HG02840 (cell line): Measurements from ENCODE around the gene TRO.

Source experiments
- ATAC-seq: cut with Tn5 transposase; IDR thresholded peaks from one replicate; pipeline ENCODE4 v1.9.1; 2021; ENCODE audit warnings: mild to moderate bottlenecking, moderate library complexity, moderate number of reproducible peaks; ENCODE audit not compliant: unreplicated experiment, low FRiP score

Gene TRO, protein sequence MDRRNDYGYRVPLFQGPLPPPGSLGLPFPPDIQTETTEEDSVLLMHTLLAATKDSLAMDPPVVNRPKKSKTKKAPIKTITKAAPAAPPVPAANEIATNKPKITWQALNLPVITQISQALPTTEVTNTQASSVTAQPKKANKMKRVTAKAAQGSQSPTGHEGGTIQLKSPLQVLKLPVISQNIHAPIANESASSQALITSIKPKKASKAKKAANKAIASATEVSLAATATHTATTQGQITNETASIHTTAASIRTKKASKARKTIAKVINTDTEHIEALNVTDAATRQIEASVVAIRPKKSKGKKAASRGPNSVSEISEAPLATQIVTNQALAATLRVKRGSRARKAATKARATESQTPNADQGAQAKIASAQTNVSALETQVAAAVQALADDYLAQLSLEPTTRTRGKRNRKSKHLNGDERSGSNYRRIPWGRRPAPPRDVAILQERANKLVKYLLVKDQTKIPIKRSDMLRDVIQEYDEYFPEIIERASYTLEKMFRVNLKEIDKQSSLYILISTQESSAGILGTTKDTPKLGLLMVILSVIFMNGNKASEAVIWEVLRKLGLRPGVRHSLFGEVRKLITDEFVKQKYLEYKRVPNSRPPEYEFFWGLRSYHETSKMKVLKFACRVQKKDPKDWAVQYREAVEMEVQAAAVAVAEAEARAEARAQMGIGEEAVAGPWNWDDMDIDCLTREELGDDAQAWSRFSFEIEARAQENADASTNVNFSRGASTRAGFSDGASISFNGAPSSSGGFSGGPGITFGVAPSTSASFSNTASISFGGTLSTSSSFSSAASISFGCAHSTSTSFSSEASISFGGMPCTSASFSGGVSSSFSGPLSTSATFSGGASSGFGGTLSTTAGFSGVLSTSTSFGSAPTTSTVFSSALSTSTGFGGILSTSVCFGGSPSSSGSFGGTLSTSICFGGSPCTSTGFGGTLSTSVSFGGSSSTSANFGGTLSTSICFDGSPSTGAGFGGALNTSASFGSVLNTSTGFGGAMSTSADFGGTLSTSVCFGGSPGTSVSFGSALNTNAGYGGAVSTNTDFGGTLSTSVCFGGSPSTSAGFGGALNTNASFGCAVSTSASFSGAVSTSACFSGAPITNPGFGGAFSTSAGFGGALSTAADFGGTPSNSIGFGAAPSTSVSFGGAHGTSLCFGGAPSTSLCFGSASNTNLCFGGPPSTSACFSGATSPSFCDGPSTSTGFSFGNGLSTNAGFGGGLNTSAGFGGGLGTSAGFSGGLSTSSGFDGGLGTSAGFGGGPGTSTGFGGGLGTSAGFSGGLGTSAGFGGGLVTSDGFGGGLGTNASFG (N-terminal part only)

DNA sequence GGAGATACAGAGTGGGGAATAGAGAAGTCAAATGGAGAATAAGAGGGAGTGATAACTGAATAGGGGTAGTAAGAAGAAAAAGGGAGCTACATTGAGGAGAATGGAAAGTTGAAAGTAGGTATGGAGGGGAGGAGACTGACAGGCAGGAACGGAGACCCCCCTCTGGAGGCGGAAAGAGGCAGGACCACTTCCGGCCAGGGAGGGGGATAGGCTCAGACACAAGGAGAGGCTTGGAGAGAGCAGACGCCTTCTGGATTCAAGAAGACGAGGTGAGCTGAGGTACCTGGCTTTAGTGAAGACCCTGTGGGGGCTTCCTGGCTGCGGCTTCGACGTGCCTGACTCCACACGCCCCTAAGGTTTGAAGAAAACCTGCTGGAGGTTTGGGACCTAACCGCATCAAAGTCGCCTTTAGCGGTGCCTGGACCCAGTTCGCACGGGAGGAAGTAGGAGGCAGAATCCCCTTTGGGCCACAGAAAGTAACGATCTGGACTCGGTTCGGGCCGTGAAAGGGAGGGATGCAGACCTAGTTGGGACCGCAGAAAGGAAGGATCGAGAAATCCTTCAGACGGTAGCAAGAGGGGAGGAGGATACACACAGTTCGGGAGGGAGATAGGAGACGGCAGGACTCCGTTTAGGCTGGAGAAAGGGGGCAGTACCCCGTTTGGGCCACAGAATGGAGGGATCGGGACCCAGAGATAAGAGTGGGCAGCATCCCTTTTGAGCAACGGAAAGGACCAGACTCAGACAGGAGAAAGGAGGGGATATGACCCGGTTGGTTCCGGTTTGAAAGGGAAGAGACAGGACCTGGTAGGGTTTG lies at the start of gene TRO:
TSS of gene TRO (plus strand) at position 215 of the 817 bp plus-strand sequence. CDS start 1,423 bp downstream, outside the sequence.
- no peak for ATAC-seq

DNA sequence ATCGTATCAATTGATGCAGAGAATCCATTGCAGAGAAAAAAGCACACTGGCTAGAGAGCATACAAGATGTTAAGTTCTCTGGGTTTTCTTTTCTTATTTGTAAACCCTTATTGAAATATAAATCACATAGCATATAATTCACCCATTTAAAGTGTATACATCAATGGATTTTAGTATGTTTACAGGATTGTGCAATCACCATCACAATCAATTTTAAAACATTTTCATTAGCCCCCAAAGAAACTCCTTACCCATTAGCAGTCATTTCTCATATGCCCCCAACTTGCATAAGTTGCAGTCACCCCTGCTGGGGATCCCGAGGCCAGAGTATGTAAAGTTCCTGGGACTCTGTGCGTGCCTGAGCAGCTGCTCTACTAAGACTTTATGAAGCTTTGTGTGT lies 34.9 kb upstream of the TRO start:
- no peak for ATAC-seq

DNA sequence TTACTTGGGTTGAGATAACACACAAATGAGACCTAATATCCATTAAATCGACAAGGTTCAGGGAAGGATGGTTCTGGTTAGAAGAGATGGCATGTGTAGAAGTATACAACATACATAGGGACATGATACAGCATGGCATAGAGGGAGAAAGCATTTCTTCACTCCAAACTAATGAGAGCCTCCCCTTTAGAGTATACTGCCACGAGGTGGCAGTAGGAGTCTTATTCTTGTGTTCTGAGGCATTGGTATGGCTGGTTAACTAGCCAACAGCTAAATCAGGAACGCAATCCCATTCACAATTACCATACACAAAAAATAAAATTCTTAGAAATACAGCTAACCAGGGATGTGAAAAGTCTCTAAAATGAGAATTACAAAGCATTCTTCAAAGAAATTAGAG lies 29.1 kb upstream of the TRO start:
- no peak for ATAC-seq

DNA sequence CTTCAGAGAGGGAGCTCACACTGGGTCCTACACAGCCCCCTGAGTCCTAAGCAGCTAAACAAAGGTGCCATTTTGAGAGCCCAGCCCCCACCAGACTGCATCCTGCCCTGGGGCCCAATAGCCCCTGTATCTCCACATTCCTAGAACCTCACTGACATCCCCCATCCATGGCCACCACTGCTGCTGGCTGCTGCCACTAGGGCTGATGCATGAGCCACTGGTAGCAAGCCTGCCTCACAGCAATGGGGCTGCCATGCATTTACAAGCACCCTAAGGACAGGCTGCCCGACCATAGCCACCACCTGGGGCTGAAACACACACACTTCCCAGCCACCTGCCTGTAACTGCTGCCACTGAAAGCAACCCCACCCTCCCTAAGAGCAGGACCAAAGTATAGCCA lies 26.5 kb upstream of the TRO start:
- no peak for ATAC-seq

DNA sequence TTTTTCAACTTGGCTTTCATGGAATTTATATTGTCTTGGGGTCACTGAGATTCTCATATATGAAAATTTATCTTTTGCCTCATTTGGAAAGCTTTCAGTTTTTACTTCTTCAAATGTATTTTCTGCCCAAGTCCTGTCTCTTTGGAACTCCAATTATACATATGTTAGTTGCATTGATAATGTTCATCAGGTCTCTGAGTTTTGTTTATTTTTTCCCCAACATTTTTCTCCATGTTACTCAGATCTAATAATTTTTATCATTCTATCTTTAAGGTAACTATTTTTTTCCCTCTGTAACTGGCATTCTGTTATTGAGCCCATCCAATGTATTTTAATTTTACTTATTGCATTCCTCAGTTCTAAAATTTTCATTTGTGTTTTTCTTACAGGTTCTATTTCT lies 10.7 kb upstream of the TRO start:
- no peak for ATAC-seq

DNA sequence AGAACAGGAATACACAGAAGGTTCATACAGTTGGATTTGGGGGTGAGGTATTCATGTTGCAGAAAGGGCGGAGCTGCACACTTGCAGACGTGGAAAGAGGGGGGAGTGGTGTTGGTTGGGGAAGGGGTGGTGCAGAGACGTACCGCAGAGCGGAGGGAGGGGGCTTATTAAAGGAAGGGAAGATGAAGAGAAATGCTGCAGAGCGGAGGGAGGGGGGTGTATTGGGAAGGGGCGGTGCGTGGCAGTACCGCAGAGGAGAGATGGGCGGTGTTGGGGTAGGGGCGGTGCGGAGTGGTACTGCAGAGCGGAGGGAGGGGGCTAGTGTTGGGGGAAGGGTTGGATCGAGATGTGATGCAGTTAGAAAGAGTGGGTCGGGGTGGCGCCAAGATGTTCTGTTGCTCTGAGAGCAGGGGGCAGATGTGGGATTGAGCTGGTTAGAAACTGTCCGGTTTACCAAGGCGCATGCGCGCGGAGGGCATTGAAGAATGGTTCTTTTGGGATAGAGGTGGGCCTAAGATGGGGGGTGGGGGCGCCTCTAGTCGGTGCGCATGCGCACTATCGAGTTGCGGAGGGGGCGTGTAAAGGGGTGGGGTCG lies 900 bp downstream of the TRO start:
- no peak for ATAC-seq

DNA sequence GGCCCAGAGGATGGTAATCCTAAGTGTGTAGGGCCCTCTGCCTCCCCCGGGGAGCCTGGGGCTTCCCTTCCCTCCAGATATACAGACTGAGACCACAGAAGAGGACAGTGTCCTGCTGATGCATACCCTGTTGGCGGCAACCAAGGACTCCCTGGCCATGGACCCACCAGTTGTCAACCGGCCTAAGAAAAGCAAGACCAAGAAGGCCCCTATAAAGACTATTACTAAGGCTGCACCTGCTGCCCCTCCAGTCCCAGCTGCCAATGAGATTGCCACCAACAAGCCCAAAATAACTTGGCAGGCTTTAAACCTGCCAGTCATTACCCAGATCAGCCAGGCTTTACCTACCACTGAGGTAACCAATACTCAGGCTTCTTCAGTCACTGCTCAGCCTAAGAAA lies 1.9 kb downstream of the TRO start:
- ATAC-seq, result no peak

DNA sequence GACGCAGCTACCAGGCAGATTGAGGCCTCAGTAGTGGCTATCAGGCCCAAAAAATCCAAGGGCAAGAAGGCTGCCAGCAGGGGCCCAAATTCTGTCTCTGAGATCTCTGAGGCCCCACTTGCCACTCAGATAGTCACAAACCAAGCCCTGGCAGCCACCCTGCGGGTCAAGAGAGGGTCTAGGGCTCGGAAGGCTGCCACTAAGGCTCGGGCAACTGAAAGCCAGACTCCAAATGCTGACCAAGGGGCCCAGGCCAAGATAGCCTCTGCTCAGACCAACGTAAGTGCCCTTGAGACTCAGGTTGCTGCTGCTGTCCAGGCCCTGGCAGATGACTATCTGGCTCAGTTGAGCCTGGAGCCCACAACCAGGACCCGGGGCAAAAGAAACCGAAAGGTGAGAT lies 2.8 kb downstream of the TRO start:
- no peak for ATAC-seq

DNA sequence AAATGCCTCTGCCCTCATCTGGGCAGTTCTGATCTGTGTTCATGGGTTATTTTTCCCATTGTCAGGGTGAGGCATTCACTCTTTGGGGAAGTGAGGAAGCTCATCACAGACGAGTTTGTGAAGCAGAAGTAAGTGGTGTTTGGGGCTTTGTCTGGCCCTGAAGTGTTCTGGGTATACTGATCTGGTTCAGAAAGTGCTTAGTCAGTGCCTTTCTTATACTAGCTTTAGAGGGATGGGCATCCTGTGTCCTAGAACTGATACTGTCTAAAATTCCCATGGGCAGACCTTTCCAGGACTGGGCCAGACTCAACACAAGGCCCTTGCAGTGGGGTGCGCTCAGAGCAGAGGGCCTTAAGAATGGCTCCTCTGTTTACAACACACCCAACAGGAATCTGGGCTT lies 6.4 kb downstream of the TRO start:
- ATAC-seq, result no peak

DNA sequence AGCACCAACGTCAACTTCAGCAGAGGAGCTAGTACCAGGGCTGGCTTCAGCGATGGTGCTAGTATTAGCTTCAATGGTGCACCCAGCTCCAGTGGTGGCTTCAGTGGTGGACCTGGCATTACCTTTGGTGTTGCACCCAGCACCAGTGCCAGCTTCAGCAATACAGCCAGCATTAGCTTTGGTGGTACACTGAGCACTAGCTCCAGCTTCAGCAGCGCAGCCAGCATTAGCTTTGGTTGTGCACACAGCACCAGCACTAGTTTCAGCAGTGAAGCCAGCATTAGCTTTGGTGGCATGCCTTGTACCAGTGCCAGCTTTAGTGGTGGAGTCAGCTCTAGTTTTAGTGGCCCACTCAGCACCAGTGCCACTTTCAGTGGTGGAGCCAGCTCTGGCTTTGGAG lies 8.3 kb downstream of the TRO start:
- ATAC-seq, result no peak

DNA sequence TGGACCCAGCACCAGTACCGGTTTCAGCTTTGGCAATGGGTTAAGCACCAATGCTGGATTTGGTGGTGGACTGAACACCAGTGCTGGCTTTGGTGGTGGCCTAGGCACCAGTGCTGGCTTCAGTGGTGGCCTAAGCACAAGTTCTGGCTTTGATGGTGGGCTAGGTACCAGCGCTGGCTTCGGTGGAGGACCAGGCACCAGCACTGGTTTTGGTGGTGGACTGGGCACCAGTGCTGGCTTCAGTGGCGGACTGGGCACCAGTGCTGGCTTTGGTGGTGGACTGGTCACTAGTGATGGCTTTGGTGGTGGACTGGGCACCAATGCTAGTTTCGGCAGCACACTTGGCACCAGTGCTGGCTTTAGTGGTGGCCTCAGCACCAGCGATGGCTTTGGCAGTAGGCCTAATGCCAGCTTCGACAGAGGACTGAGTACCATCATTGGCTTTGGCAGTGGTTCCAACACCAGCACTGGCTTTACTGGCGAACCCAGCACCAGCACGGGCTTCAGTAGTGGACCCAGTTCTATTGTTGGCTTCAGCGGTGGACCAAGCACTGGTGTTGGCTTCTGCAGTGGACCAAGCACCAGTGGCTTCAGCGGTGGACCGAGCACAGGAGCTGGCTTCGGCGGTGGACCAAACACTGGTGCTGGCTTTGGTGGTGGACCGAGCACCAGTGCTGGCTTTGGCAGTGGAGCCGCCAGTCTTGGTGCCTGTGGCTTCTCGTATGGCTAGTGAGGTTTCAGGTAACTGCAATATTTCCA lies 9.8 kb downstream of the TRO start:
- no peak for ATAC-seq

DNA sequence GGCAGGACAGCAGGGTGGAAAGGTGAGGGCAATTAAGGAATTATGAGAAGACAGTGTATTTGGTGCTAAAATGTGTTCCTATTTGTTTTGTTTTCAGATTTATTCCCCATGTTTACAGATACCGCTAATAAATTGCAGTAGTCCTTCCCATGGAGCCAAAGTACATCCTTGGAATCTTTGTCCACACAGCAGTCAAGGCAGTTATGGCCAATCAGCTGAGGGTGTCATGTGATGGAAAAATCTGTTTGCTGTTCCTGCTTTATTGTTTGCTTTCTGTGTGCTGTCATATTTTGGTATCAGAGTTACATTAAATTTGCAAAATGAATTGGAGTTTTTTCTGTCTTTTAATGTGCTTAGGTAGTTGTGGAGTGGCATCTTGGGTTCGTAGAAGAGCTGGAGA lies 10.5 kb downstream of the TRO start:
- ATAC-seq, result no peak

DNA sequence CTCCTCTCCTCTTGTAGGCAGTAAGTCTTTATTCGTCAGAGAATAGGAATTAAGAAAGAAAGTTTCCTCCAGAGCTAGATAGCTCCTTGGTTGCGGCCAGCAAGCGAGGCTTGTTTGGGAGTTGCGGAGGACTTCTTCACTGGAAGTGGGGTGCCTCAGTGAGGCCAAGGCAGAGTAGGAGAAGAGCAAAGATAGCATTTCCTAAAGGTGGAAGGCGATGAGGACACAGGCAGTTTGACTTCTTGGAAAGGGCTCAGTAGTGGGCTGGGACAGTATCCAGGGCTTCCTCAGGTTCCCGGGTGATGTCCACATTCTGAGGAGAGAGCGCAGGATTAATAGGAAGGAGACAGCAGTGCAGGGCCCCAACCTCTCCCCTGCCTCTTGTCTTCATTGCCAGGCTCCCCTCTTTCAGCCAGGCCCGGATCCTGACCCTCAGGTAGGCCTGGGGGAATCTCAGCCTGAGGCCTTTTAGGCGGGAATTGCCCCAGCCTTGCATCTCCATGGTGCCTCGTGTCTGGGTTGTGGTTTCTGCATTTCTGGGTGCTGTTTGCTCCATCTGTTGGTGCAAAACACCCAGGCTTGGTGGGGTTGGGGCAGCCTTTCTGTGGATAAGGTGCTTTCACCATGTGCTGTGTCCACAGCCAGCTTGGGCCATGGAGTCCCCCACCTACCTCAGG lies 12.7 kb downstream of the TRO start:
- ATAC-seq, result no peak

DNA sequence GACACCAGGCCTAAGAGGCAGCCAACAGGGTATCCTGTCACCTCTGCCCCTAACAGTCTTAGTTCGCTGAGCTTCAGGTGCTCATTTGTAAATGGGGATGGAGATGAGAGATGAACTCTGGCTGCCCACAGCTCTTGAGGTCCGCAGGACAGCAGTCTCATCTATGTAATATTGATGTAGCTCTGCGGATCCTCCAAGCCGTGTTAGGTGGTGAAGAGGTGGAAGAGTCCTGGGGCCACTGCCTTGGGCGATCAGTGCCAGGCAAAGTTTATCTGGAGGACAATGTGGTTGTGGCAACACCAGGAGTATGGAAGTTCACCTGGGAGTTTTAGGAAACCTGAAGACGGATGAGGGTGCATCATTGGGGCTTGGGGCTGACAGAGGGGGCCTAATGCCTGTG lies 13.4 kb downstream of the TRO start:
- ATAC-seq, result no peak

DNA sequence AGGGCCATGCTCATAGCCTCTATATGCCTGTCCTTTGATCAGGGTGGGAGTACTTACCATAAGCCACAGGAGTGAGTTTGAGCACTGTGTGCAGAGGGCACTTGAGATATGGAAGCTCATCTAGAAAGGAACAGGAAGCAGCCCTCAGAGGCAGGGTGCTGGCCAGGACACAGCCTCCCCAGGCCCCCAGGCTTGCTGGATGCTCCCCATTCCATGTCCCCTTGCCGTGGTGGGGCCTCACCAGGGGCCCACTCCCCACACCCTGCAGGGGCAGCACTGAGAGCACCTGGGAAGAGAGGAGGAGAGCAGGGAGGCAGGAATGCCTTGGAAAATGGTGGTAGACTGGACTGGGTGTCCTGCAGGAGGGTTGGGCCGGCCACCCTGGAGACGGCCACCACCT lies 14.3 kb downstream of the TRO start:
- ATAC-seq, result no peak

DNA sequence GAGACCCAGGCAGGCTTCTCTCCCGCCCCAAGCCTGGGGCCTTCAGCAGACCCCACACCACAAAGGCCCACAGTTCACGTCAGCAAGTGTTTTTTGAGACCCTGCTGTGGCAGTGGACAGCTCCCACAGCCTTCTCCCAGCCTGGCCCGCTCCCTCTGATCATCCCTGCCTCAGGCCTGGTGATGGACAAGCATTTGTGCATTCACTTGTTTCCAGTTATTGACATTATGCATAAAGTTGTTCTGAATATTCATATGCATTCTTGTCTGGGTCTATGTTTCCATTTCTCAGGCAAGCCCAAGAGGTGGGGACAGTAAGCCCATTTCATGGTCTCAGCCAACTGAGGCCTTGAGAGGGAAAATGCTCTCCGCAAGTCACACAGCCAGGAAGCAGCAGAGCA lies 14.7 kb downstream of the TRO start:
- ATAC-seq, result no peak

DNA sequence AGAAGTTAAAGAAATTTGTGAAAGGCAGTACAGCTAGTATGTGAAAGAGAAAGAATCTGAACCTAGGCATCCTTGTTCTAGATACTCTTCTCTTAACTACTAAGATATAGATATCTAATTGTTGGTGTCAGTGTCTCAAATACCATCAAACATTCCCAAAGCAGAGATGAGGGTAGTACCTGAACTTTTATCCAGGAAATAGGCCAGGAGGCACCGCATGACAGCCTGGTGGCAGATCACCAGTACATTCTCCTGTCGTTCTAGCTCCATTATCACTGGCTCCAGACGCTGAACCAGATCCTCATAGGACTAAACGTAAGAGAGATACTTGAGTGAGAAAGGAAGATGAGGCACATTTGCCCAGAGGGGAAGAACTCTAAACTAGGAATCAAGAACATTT lies 16.8 kb downstream of the TRO start:
- no peak for ATAC-seq

DNA sequence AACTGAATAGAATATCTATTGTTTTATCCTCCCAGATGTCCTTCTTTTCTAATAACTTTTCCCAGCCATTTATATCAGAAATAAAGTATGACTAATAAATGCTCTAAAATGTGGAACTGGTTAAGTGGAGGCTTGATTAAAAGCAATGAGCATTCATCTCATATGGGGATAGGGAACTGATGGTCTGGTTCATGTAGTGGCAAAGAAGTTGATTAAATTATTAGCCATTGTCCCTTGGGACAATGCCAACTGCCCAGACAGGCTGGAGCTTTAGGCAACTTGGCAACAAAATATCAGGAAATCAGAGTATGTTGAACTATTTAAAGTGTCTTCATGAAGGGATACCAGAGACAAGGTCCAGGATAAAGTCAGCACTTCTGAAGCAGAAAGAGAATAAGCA lies 24.2 kb downstream of the TRO start:
- ATAC-seq, result no peak
